H1 (cell line): ENCODE results near the gene SHISA6. TPM values are rescaled to one million over a fixed set of nuclear protein-coding genes. Genes with fewer than 3 reads are reported as not detected.
A peak's percentile ranks its signal among the peaks of the same experiment; 100 is the strongest.

Experiments
- CTCF ChIA-PET: fragments of 300-600 bp; sonication (Branson Sonifier 250); formaldehyde crosslinking; loops from one replicate; lab custom pipeline; 2021; ENCODE audit not compliant: partially characterized antibody; lab: Charles Lee
- POLR2A ChIA-PET: fragments of 300-600 bp; sonication (Branson Sonifier 250); formaldehyde crosslinking; loops from one replicate; lab custom pipeline; 2021; ENCODE audit warnings: inconsistent platforms; ENCODE audit not compliant: partially characterized antibody; lab: Charles Lee
- DNase-seq, 2 experiments: peaks; one replicate each; pipeline versions ENCODE4 v3.0.0 to v3.0.0-alpha.2; 2010 to 2022; ENCODE audit warnings: low spot score in 2 of 2, low read depth in 1 of 2, mixed read lengths in 1 of 2
- FAIRE-seq: peaks from 2 replicates; lab custom pipeline; 2011; peaks lifted over from hg19 to GRCh38; lab: Jason Lieb, UNC
- H2AFZ ChIP-seq: 2 replicates; pipeline ENCODE4 v1.8.1; 2012; ENCODE audit warnings: low read length, inconsistent platforms
- H2AK5ac ChIP-seq: 2 replicates; pipeline ENCODE4 v1.6.1; 2013; ENCODE audit warnings: low read depth, low read length
- H2BK120ac ChIP-seq: replicated peaks from 2 replicates; pipeline ENCODE3; 2013; ENCODE audit warnings: low read depth, low read length, inconsistent platforms
- H2BK12ac ChIP-seq: 2 replicates; pipeline ENCODE4 v1.6.1; 2013; ENCODE audit warnings: low read depth, low read length
- H2BK15ac ChIP-seq: 2 replicates; pipeline ENCODE4 v1.6.1; 2013; ENCODE audit warnings: low read length
- H2BK20ac ChIP-seq: 2 replicates; pipeline ENCODE4 v1.6.1; 2013; ENCODE audit warnings: low read length
- H2BK5ac ChIP-seq: 2 replicates; pipeline ENCODE4 v1.6.1; 2013; ENCODE audit warnings: low read depth, low read length
- H3K14ac ChIP-seq: 2 replicates; pipeline ENCODE4 v1.6.1; 2013; ENCODE audit warnings: inconsistent platforms; ENCODE audit not compliant: insufficient read length
- H3K18ac ChIP-seq: 2 replicates; pipeline ENCODE4 v1.6.1; 2013; ENCODE audit warnings: low read length; ENCODE audit errors: extremely low read depth
- H3K23ac ChIP-seq: 2 replicates; pipeline ENCODE4 v1.6.1; 2013; ENCODE audit warnings: inconsistent platforms; ENCODE audit not compliant: insufficient read length
- H3K23me2 ChIP-seq: 2 replicates; pipeline ENCODE4 v1.6.1; 2013; ENCODE audit warnings: low read depth, low read length
- H3K27ac ChIP-seq: 2 replicates; pipeline ENCODE4 v1.6.1; 2011; ENCODE audit warnings: low read depth, low read length, inconsistent platforms
- H3K27me3 ChIP-seq, 4 experiments: replicated peaks in 1 of 4; 1 replicate in 1 of 4; 2 replicates in 3 of 4; pipeline versions ENCODE4 v1.6.1 to v1.8.1; 2011 to 2013; ENCODE audit warnings: low read length in 3 of 4, mild to moderate bottlenecking in 3 of 4, inconsistent platforms in 2 of 4, mixed read lengths in 2 of 4, moderate library complexity in 1 of 4; ENCODE audit not compliant: control insufficient read depth in 3 of 4, insufficient read depth in 3 of 4; ENCODE audit errors: extremely low read depth in 1 of 4
- H3K36me3 ChIP-seq, 4 experiments: 2 replicates each; pipeline versions ENCODE4 v1.6.1 to v1.8.1; 2011 to 2013; ENCODE audit warnings: mild to moderate bottlenecking in 4 of 4, low read length in 3 of 4, moderate library complexity in 2 of 4, control low read depth in 1 of 4, inconsistent platforms in 1 of 4; ENCODE audit not compliant: insufficient read depth in 4 of 4, control insufficient read depth in 2 of 4
- H3K4ac ChIP-seq: replicated peaks from 2 replicates; pipeline ENCODE3; 2013; ENCODE audit warnings: low read length, low read depth, mixed read lengths, inconsistent platforms; ENCODE audit not compliant: insufficient read length
- H3K4me1 ChIP-seq, 4 experiments: replicated peaks in 1 of 4; 1 replicate in 1 of 4; 2 replicates in 3 of 4; pipeline versions ENCODE4 v1.6.1 to v1.8.1; 2011 to 2013; ENCODE audit warnings: low read length in 3 of 4, inconsistent platforms in 2 of 4, mixed read lengths in 1 of 4; ENCODE audit not compliant: insufficient read depth in 4 of 4, control insufficient read depth in 3 of 4
- H3K4me2 ChIP-seq, 2 experiments: 2 replicates each; pipeline versions ENCODE4 v1.6.1 to v1.8.1; 2011 to 2013; ENCODE audit warnings: low read depth in 2 of 2, low read length in 2 of 2, control low read depth in 1 of 2, inconsistent platforms in 1 of 2, mild to moderate bottlenecking in 1 of 2; ENCODE audit not compliant: insufficient read depth in 1 of 2
- H3K4me3 ChIP-seq, 4 experiments: fragments of 200-600, 300-600 bp in 1 of 4; sonication (generic), shearing (Covaris generic), sonication (Bioruptor Twin) in 1 of 4; 2 replicates each; pipeline versions ENCODE4 v1.5.1 to v1.8.1; 2011 to 2016; ENCODE audit warnings: low read length in 4 of 4, low read depth in 3 of 4, control low read depth in 2 of 4, inconsistent platforms in 2 of 4, mild to moderate bottlenecking in 2 of 4, mixed read lengths in 1 of 4, moderate library complexity in 1 of 4; ENCODE audit not compliant: insufficient read depth in 2 of 4; ENCODE audit errors: extremely low read depth in 1 of 4
- H3K56ac ChIP-seq: replicated peaks from 2 replicates; pipeline ENCODE3; 2013; ENCODE audit warnings: low read depth, mild to moderate bottlenecking, mixed read lengths, low read length, inconsistent platforms; ENCODE audit not compliant: insufficient read length
- H3K79me1 ChIP-seq: 2 replicates; pipeline ENCODE4 v1.6.1; 2013; ENCODE audit warnings: low read depth, low read length, control low read depth
- H3K79me2 ChIP-seq, 2 experiments: 2 replicates each; pipeline versions ENCODE4 v1.6.1 to v1.8.1; 2012 to 2013; ENCODE audit warnings: low read length in 2 of 2, mild to moderate bottlenecking in 2 of 2, inconsistent platforms in 1 of 2; ENCODE audit not compliant: insufficient read depth in 2 of 2, control insufficient read depth in 1 of 2
- H3K9ac ChIP-seq, 4 experiments: replicated peaks in 1 of 4; 1 replicate in 1 of 4; 2 replicates in 3 of 4; pipeline versions ENCODE4 v1.6.1 to v1.8.1; 2011 to 2013; ENCODE audit warnings: low read depth in 3 of 4, low read length in 3 of 4, control low read depth in 2 of 4, mild to moderate bottlenecking in 2 of 4, moderate library complexity in 2 of 4, inconsistent platforms in 1 of 4; ENCODE audit errors: extremely low read depth in 1 of 4
- H3K9me3 ChIP-seq, 2 experiments: 2 replicates each; pipeline versions ENCODE4 v1.6.1 to v1.8.1; 2012 to 2013; ENCODE audit warnings: mild to moderate bottlenecking in 2 of 2, moderate library complexity in 2 of 2, control low read depth in 1 of 2, inconsistent platforms in 1 of 2, low read depth in 1 of 2, low read length in 1 of 2, mixed read lengths in 1 of 2; ENCODE audit not compliant: insufficient read depth in 2 of 2
- H4K20me1 ChIP-seq, 2 experiments: replicated peaks in 1 of 2; 2 replicates each; pipeline versions ENCODE3 to v1.8.1; 2011 to 2013; ENCODE audit warnings: inconsistent platforms in 2 of 2, low read length in 2 of 2, mild to moderate bottlenecking in 1 of 2; ENCODE audit not compliant: insufficient read depth in 2 of 2, control insufficient read depth in 1 of 2
- H4K5ac ChIP-seq: 2 replicates; pipeline ENCODE4 v1.6.1; 2013; ENCODE audit warnings: low read length, low read depth, mixed read lengths, inconsistent platforms; ENCODE audit not compliant: insufficient read length
- H4K8ac ChIP-seq: 2 replicates; pipeline ENCODE4 v1.8.0; 2013; ENCODE audit warnings: mild to moderate bottlenecking, moderate library complexity, low read length, inconsistent platforms; ENCODE audit not compliant: insufficient read depth; ENCODE audit errors: extremely low read depth
- H4K91ac ChIP-seq: replicated peaks from 2 replicates; pipeline ENCODE3; 2013; ENCODE audit warnings: low read length, mixed read lengths, inconsistent platforms; ENCODE audit not compliant: insufficient read length
- BACH1 ChIP-seq: IDR thresholded peaks from 2 replicates; pipeline ENCODE4 v1.6.1; 2012; ENCODE audit warnings: low read length, improper control_type of control experiment
- CREB1 ChIP-seq: IDR thresholded peaks from 2 replicates; pipeline ENCODE4 v1.6.1; 2012; ENCODE audit warnings: inconsistent platforms
- EP300 ChIP-seq, 2 experiments: IDR thresholded peaks; 1 replicate in 1 of 2; 2 replicates in 1 of 2; pipeline ENCODE4 v1.6.1; 2011 to 2012; ENCODE audit warnings: low read depth in 2 of 2, low read length in 2 of 2, mild to moderate bottlenecking in 2 of 2, borderline replicate concordance in 1 of 2, inconsistent platforms in 1 of 2, moderate library complexity in 1 of 2
- HDAC2 ChIP-seq, 2 experiments: fragments of 300-600 bp in 1 of 2; sonication (generic) in 1 of 2; IDR thresholded peaks; 2 replicates each; pipeline ENCODE4 v1.6.1; 2011 to 2012; ENCODE audit warnings: low read depth in 2 of 2, low read length in 2 of 2, mild to moderate bottlenecking in 2 of 2, moderate library complexity in 2 of 2, borderline replicate concordance in 1 of 2, inconsistent platforms in 1 of 2
- NRF1 ChIP-seq: IDR thresholded peaks from 2 replicates; pipeline ENCODE4 v1.6.1; 2011; ENCODE audit warnings: mild to moderate bottlenecking, low read depth, low read length, improper control_type of control experiment
- RAD21 ChIP-seq, 2 experiments: IDR thresholded peaks in 1 of 2; conservative IDR thresholded peaks in 1 of 2; 2 replicates each; pipeline ENCODE4 v1.6.1; 2011; ENCODE audit warnings: low read depth in 2 of 2, low read length in 2 of 2, improper control_type of control experiment in 1 of 2, inconsistent platforms in 1 of 2, mild to moderate bottlenecking in 1 of 2, moderate library complexity in 1 of 2
- SAP30 ChIP-seq: fragments of 300-600 bp; sonication (generic); IDR thresholded peaks from 2 replicates; pipeline ENCODE4 v1.7.1; 2012; ENCODE audit warnings: low read length, moderate library complexity, mild to moderate bottlenecking, inconsistent platforms; ENCODE audit not compliant: insufficient read depth, insufficient replicate concordance
- SIN3A ChIP-seq, 2 experiments: IDR thresholded peaks in 1 of 2; conservative IDR thresholded peaks in 1 of 2; 2 replicates each; pipeline ENCODE4 v1.6.1; 2011 to 2012; ENCODE audit warnings: low read length in 2 of 2, improper control_type of control experiment in 1 of 2, low read depth in 1 of 2, mild to moderate bottlenecking in 1 of 2
- SP1 ChIP-seq: IDR thresholded peaks from 2 replicates; pipeline ENCODE4 v1.6.1; 2011; ENCODE audit warnings: low read depth, low read length
- WGBS, 2 experiments: shearing (Covaris generic) in 1 of 2; methylation state at CpG; one replicate each; pipeline versions ENCODE4 v1.1.6 to v1.1.7; 2013 to 2015; ENCODE audit warnings: low lambda C conversion rate in 2 of 2, mixed read lengths in 2 of 2, inconsistent platforms in 1 of 2, low coverage in 1 of 2, missing lambda C conversion rate in 1 of 2; ENCODE audit not compliant: insufficient replicate concordance in 2 of 2, insufficient coverage in 1 of 2, insufficient read length in 1 of 2; ENCODE audit errors: extremely low coverage in 1 of 2, missing lambda C conversion rate in 1 of 2; 5-methylcytosine and 5-hydroxymethylcytosine counted together
- polyA plus RNA-seq, 7 experiments: library from polyadenylated mRNA; depleted of rRNA in 3 of 7; stranded (reverse) in 5 of 7; unstranded in 2 of 7; fragments of >200 nt in 5 of 7; fragments of 200-250 nt in 2 of 7; gene quantifications; 1 replicate in 5 of 7; 2 replicates in 1 of 7; 4 replicates in 1 of 7; pipeline versions ENCODE4 v1.2.1 to v1.2.3, GENCODE V29; 2011 to 2013; ENCODE audit warnings: missing spikeins in 2 of 7, mixed read lengths in 2 of 7
- total RNA-seq: library from RNA; stranded (reverse); fragmentation: NEBNext Ultra II Directional; extraction: Animal tissue kit (Norgen Biotek cat#: 25700); gene quantifications from 2 replicates; pipeline ENCODE4 v1.2.1, GENCODE V29; 2021

Gene SHISA6
- total and polyA plus RNA-seq, 2 of the 8 experiments (the other 6 are each of a cell fraction or from before 2014, with no cell fraction given): 2.9 to 4.8 TPM

DNA sequence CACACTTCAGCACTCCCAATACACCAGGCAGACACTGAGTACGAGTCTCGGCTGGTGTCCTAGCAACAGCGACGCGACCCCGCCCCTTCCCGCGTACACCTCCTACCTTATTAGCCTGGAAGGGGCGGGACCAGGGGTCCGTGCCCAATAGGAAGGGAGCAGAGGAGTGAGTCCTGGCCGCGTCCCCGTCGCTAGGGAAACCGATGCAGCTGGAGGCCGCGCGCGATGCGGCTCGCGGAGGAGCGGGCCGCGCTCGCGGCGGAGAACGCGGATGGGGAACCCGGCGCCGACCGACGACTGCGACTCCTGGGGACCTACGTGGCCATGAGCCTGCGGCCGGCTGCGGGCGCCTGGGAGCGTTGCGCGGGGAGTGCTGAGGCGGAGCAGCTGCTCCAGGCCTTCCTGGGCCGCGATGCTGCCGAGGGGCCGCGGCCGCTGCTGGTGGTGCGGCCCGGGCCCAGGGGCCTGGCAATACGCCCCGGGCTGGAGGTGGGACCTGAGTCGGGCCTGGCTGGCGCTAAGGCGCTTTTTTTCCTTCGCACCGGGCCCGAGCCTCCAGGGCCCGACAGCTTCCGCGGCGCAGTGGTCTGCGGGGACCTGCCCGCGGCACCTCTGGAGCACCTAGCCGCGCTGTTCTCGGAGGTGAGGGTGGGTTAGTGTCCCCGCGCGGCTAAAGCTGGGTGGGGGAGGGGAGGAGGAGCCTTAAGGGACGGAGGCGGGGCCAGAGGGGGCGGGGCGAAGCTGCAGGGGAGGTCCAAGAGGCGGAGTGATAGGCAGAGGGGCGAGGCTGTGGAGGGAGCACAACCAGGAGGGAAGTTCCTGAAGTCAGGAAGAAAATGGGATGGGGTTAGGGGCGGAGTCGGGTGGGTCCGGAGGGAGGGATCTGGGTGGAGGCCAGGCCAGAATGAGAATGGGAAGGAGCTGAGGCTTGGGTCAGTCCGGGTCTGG lies 357.5 kb downstream of the SHISA6 start, which contains the start of gene DNAH9:
DNAH9 (plus strand) TSS at position 197 of the 948 bp plus-strand sequence; CDS start at position 226, 29 bp downstream.
- H3K4me1 ChIP-seq: peaks cover 0 to 4% (median 2%) of the 10 kb centered on the region in 4 experiments; a peak in 2 of 7 replicates
- H4K91ac ChIP-seq: no peak within 1 kb of the TSS
- H3K9ac ChIP-seq: peak within 1 kb of the TSS in 1 of 4 experiments; percentile 28; a peak in 1 of 7 replicates
- H3K4me3 ChIP-seq: peak within 1 kb of the TSS; percentile 43 to 69 (median 63)
- H2BK120ac ChIP-seq: no peak within 1 kb of the TSS
- no peak within 1 kb of the TSS for H4K5ac ChIP-seq
- no peaks in the 10 kb centered on the region for H3K79me2 ChIP-seq
- FAIRE-seq: peak; percentile 78
- H3K27ac ChIP-seq: no peak within 1 kb of the TSS
- H2BK15ac ChIP-seq: 0 out of 2 replicates have a peak within 1 kb of the TSS, but pooled peaks have one; percentile 36
- no peaks in the 10 kb centered on the region for H3K79me1 ChIP-seq
- H3K36me3 ChIP-seq: no peaks in the 10 kb centered on the region
- no peak within 1 kb of the TSS for H3K4ac ChIP-seq
- ChIA-PET POLR2A (interaction anchor here (0.5 to 0.6 kb wide), 2 partner anchors 32 to 803 kb away, joined by 3 read pairs; no protein-coding TSS in a partner anchor), CTCF (interaction anchor here (0.8 kb wide), 1 partner anchor 14 kb away, joined by 3 read pairs; no protein-coding TSS in a partner anchor)
- H2BK5ac ChIP-seq: no peak within 1 kb of the TSS
- H3K18ac ChIP-seq: no peak within 1 kb of the TSS
- no peaks in the 10 kb centered on the region for H4K20me1 ChIP-seq
- DNase-seq: peak; percentile 78 to 96
- H3K23ac ChIP-seq: no peak within 1 kb of the TSS
- 2% methylated on average over 30 of the region's 84 CpGs; no CpG with 5 or more reads in 1 of the 2 experiments for WGBS, 2 experiments
- H3K56ac ChIP-seq: no peak within 1 kb of the TSS
- peak within 1 kb of the TSS; percentile 63 to 64 for H3K4me2 ChIP-seq
- H3K23me2 ChIP-seq: peaks cover 7% of the 10 kb centered on the region; the same call in 1 of the 2 replicates
- no peak within 1 kb of the TSS for H2AK5ac ChIP-seq
- H2BK12ac ChIP-seq: no peak within 1 kb of the TSS
- H3K14ac ChIP-seq: no peak within 1 kb of the TSS
- no peaks in the 10 kb centered on the region for H3K27me3 ChIP-seq
- no peak within 1 kb of the TSS for H4K8ac ChIP-seq
- H2AFZ ChIP-seq: peak within 1 kb of the TSS; percentile 97
- no peaks in the 10 kb centered on the region for H3K9me3 ChIP-seq
- H2BK20ac ChIP-seq: no peak within 1 kb of the TSS
- TF ChIP-seq HDAC2 (IDR thresholded peaks at IDR 0.05; ENCODE audit: borderline replicate concordance in 1 of 2, low read depth in 2 of 2, low read length in 2 of 2) (peak in 1 of 2 experiments; percentile 96; a peak in 1 of 4 replicates), EP300 (IDR thresholded peaks at IDR 0.05; ENCODE audit: borderline replicate concordance in 1 of 2, low read depth in 2 of 2, low read length in 2 of 2) (no peak), NRF1 (no peak), CREB1 (0 out of 2 replicates have a peak, but pooled peaks have one; percentile 39), SAP30 (peak; percentile 76), RAD21 (IDR thresholded peaks at IDR 0.05 in 1 of 2, conservative IDR thresholded peaks at IDR 0.05 in 1 of 2; ENCODE audit: low read depth in 2 of 2, low read length in 2 of 2) (no peak), BACH1 (peak; percentile 60; the same call in 1 of the 2 replicates), SIN3A (conservative IDR thresholded peaks at IDR 0.05 in 1 of 2, IDR thresholded peaks at IDR 0.05 in 1 of 2; ENCODE audit: low read depth in 1 of 2, low read length in 2 of 2) (peak; percentile 95 to 99), SP1 (peak; percentile 37; the same call in 1 of the 2 replicates)
